Germinal center (tissue), 1 donor: ENCODE data around the gene TEX48.

Experiments used
- DNase-seq: peaks from one replicate; pipeline ENCODE4 v3.0.0; 2012; ENCODE audit warnings: mixed read lengths, low spot score

TEX48 gene

DNA sequence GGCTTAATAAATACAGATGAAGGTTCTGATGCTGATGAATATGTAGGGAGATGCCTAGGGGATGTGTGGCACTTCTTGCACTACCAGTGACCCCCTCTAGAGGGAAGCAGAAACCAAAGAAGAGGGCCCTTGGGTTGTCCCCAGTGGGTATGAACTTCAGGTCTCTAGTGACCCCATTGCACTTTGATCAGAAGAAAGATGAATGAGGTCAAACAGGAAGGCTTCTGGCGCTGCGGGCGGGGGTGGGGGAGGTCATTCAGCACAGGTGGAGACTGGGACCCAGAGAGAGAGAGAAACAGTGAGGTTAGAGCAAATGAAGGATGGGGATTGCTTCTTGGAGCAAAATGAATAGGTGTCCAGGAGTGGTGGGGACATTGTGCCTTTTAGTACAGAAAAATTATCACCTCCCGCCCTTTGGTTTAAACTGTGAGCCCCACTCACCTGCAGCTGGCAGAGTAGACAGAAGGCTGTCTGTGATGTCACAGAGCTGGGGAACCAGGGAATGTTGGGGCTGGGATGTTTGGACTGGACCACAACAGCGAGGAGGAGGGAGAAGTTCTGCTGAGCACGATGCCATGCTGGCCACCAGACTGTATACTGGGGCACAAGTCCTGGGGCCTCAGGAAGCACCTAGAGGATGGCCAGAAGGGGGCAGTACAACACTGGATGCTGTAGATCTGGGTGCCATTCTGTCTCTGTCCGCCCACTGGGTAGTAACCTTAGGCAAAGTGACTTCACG is at the start of gene TEX48:
TEX48 (minus strand) TSS at position 599 of the 739 bp plus-strand sequence. CDS start 10,469 bp downstream, outside the sequence.
- peak; percentile 73 for DNase-seq

- DNase-seq, result no peak
Observed at GRCh38 chr9:114731701-114732100, 49.7 kb upstream of the TEX48 start.

- no peak for DNase-seq
Observed at GRCh38 chr9:114729706-114730105, 47.7 kb upstream of the TEX48 start.

- peak; percentile 22 for DNase-seq
Observed at GRCh38 chr9:114725930-114726329, 43.9 kb upstream of the TEX48 start.

GRCh38 chr9:114724744-114725143 is 42.8 kb upstream of the TEX48 start:
- no peak for DNase-seq

DNA sequence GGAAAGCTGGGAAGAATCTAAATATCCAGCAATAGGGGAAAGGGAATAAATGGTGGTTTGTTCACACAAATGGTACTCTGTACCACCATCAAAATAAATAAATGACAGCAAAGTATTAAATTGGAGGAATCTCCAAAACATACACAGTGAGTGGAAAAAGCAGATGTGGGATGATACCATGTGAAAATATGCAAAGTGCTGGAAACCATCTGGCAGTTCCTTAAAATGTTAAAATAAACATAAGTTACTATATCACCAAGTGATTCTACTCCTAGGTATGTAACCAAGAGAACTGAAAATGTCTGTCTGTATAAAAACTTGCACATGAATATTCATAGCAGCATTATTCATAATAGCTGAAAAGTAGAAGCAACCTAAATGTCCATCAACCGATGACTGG is 41.9 kb upstream of the TEX48 start:
- DNase-seq, result no peak

DNA sequence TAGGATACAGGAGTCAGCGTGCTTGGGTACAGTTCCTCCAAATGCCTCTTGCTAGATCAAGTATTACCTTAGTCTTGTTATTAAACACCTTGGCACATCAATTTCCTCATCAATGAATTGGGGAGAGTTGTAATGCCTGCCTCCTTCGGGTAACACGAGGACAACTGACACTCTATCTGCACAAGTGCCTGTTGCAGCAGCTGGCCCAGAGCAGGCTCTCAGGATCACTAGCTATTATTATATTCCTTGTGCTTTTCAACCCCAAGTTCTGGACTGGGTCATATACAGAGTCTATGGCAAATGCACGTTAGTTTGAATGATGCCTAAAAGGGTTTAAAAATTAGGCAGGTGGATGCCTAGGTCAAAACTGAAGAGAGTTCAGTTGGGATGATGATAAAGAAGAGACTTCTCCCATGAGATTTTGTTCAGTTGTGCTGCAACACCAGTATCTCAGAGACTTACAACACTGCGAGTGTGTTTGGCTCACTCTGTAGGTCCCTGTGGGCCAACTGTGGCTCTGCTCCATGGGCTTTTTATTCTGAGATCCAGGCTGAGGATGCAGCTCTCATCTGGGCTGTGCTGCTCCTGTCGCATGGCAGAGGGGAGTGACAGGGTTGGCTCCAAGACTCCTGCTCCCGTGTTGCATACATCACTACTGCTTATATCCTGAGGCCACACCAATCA is 41.1 kb upstream of the TEX48 start:
- DNase-seq, result no peak

DNA sequence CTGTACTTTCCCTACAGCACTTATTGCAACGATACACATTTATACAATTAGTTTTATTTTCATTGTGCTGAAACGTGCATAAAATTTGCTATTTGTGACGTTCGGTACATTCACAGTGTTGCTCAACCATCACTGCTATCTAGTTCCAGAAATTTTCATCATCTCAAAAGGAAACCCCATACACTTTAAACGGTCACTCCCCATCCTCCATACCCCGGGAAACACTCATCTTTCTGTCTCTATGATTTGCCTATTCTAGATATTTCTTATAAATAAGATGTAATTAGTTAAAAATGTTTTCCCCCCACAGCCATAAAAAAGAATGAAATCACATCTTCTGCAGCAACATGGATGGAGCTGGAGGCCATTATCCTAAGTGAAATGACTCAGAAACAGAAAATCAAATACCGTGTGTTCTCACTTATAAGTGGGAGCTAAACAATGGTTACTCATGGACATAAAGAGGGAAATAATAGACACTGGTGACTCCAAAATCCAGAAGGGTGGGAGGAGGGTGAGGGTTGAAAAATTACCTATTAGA is 40.2 kb upstream of the TEX48 start:
- DNase-seq, result no peak

DNA sequence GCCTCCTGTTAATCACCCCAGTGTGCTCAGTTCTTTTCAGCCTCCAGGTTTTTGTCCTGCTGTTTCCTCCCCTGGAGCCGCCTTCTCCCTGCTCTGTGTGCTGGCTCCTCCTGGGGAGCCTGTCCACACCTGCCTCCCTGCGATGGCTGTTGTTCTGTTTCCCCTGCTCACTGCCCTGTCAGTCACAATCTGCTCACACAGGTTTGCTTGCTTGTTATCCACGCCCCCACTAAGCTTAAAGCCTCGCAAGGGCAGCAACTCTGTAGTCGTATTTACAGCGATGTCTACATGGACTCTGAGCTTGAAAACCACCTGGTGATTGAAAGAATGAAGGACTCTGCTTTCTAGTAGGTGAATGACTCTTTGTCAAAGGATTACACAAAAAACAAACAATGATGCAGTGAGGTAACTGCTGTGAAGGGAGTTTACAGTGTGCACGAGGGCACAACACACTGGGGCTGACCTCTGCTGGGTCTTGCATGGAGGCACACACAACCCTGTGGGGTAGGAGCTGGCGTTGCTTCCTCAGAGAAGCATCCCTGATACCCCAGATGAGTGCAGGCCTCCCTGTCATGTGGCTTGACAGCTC is 39.6 kb upstream of the TEX48 start:
- no peak for DNase-seq

- DNase-seq, result no peak
Observed at GRCh38 chr9:114720086-114720676, 38.2 kb upstream of the TEX48 start.

- DNase-seq, result no peak
Observed at GRCh38 chr9:114719290-114719689, 37.3 kb upstream of the TEX48 start.

DNA sequence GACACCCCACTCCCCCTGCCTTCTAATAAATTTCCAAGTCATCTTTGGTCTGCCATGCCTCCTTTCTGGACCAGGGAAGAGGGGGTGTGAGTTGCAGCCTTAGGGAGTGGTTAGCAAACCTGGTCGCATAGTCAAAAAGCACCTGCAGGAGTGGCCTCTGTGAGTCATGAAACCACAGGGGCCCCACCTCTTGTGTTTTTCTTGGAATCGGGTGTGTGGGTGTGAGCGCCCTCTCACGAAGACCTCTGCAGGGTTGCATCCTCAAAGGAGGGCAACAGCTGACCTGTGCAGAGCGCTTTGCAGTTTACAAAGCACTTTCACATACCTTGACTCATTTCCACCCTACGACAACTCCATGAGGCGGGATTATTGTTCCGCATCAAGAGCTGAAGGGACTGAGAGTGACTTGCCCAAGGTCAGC is 36.8 kb upstream of the TEX48 start:
- DNase-seq, result no peak

DNA sequence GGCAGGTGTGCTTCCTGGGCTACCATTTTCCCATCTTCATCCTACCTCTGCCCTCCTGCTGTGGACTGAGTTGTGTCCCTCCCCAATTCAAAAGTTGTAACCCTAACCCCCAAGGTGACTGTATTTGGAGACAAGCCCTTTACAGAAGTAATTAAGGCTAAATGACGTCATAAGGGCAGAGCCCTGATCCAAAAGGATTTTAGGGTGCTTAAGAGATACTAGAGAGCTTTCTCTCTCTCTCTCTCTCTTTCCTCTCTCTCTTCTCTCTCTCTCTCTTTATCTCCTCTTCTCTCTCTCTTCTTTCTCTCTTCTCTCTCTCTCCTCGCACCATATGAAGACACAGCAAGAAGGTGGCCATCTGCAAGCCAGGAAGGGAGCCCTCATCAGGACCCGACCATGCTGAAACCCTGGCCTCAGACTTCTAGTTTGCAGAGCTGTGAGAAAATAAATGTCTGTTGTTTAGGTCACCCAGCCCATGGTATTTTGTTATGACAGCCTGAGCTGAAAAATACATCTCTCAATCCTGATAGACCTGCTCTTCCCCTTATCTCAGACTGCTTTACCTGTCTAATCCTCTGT is 36.0 kb upstream of the TEX48 start:
- no peak for DNase-seq

- no peak for DNase-seq
Observed at GRCh38 chr9:114709636-114710035, 27.6 kb upstream of the TEX48 start.

DNA sequence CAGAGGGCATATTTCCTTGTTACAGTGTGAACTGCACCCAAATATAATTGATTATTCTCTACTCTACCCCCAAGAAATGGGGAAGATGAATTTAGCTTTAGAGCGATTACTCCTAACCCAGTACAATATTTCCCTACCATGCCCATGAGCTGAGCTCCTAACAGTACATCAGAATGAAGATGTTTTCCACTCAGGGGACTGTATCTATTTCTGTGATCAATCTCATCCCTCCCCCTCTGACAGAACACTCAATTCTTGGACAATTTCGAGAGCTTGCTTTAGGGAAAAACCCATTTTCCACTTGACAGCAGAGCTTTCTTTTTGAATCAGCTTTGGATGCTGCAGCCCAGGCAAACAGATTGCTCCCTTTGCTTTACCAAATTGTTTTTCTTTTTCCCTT is 24.7 kb upstream of the TEX48 start:
- no peak for DNase-seq

DNA sequence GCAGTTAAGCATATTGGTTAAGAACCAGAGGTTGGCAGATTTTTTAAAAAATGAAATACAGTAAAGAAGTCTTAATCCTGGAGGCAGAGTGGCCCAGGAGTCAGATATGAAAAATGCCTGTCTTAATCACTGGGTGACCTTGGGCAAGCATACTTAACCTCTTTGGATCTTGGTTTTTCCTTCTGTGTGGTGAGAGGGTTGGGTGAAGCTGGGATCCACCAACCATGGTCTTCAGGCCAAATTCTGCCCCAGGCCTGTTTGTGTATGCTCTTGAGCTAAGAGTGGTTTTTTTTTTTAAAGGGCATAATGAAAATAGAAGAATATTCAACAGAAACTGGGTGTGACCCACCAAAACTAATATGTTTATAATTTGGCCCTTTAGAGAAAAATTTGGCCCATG is 20.0 kb upstream of the TEX48 start:
- DNase-seq, result no peak

- no peak for DNase-seq
Observed at GRCh38 chr9:114697951-114698351, 16.0 kb upstream of the TEX48 start.

- no peak for DNase-seq
Observed at GRCh38 chr9:114696814-114697544, 15.0 kb upstream of the TEX48 start.

- no peak for DNase-seq
Observed at GRCh38 chr9:114695948-114696347, 14.0 kb upstream of the TEX48 start.

DNA sequence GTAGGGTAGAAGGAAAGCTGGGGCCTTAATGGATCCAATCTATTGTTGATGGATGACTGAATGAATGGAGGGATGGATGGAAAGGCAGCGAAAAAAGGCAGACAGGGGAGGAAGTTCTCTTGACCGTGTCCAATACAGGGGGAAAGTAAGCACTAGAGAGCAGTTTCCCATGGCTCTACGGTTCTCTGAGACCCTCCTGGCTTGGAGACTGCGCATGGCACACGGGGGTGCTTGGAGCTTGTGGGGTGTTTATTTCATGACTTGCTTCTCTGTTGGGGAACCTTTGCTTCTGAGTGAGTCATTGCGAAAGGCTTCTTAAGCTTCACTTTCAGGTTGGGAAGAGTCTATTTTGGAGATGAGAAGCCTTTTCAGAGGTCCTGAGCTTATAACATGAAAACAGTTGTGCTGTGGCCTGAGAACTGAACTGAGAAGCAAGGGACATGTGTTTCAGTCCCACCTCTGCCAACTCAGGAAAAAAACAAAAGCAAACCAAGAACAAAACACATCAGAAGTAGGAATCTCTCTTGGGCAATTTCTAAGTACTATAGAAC is 12.8 kb upstream of the TEX48 start:
- no peak for DNase-seq

- no peak for DNase-seq
Observed at GRCh38 chr9:114694146-114694545, 12.2 kb upstream of the TEX48 start.
